GM18499 (cell line): ENCODE measurements around the gene CDC20.
"Not testable (repeated sequence)": the region's sequence is repeated elsewhere in the genome, so short reads cannot be mapped to it uniquely, and the experiment has no call there.

Experiments
- ATAC-seq: cut with Tn5 transposase; IDR thresholded peaks from one replicate; pipeline ENCODE4 v1.9.1; 2021; ENCODE audit warnings: moderate number of reproducible peaks; ENCODE audit not compliant: insufficient read depth, unreplicated experiment

CDC20 gene

DNA sequence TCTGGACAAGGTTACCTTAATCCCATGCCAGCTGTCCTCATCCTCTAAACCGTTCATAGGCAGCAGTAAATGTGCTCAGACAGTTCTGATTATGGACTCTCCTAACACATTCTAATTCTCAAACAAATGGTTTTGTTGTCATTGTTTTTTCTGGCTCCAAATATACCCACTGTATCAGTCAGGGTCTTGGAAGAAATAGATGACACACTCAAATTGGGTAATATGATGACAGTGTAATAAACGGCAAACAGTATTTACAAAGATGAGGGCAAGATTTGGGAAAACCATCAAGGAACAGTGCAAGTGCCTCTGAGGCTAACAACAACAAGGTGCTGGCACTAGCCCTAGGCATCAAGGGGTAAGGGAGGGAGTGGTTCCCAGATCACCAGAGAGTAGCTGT is 4.3 kb upstream of the CDC20 start:
- ATAC-seq: no peak

DNA sequence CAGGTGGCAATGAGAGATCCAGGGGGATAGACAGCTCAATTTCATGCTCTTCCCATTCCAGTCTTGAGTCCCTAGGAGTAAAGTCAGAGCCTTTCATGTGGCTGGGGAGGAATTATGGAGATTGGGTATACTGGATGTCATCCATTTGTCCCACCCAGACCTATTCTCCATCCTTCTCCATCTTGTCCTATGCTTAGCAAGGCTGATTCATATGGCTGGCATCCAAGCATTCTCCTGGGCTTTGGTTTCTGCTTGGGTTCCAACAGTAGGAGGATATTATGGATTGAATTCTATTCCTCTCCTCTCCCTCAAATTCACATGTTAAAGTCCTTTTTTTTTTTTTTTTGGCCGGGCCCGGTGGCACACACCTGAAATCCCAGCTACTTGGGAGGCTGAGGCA is 3.8 kb upstream of the CDC20 start:
- no peak for ATAC-seq

DNA sequence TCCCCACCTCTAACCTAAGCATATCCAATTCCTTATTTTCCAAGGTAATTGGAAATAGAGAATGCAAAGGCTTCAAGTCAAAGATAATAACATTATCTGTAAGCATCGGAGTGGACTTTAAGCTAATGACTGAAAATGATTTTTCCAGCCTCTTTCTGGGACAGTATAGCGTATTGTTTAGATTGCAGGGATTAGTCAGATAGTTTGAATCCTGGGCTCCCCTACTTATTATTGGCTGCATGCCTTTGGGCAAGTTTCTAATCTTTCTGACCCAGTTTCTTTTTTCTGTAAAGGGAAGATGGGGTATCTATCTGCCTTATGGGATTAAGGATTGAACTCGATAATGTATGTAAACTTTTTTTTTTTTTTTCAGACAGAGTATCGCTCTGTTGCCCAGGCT is 1.5 kb upstream of the CDC20 start:
- ATAC-seq: no peak

DNA sequence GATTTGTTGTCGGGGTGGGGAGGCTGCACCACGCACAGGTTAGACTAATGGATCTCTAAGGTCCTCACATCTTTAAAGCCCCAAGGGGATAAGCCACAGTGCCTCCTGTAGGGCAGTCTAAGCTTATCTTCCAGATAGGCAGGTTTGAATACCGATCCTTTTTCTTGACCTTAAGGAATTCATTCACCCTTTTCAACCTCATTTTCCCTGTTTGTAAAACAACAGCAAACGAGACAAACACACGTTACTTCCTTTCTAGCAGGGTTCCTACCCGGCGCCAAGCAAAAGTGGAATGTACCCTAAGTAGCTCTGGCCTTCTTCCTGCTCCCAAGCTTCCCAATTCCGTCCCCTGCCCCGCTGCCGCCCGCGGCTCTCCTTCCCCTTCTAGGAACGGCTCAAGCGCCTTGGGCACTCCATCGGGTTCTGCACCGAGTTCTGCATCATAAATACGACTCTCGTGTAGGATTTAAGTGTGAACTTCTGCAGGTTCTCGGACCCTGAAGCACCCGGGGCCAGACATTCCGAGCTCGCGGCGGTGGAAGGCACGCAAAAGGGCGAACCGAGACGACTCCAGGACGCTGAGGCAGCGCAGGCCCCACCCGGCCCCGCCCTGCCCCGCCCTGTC is 548 bp upstream of the CDC20 start:
- peak; percentile 11 for ATAC-seq

DNA sequence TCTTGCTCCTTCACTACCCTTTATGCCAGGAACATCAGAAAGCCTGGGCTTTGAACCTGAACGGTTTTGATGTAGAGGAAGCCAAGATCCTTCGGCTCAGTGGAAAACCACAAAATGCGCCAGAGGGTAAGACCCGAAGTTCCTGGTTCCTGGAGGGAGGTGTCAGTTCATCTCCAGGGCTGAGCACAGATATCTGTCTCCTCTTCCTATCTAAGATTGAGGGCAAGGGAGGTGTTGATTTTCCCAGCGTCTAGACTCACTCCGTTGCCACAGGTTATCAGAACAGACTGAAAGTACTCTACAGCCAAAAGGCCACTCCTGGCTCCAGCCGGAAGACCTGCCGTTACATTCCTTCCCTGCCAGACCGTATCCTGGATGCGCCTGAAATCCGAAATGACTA is 915 bp downstream of the CDC20 start:
- ATAC-seq: no peak

DNA sequence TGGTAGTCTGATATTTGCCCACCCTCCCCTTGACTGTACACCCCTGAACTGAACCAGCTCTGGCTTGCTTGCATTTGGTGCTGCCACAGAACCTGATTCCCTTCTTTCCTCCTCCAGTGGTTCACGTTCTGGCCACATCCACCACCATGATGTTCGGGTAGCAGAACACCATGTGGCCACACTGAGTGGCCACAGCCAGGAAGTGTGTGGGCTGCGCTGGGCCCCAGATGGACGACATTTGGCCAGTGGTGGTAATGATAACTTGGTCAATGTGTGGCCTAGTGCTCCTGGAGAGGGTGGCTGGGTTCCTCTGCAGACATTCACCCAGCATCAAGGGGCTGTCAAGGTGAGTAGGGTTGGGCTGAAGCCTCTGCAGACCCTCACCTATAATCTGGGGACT is 1.8 kb downstream of the CDC20 start:
- ATAC-seq: no peak

DNA sequence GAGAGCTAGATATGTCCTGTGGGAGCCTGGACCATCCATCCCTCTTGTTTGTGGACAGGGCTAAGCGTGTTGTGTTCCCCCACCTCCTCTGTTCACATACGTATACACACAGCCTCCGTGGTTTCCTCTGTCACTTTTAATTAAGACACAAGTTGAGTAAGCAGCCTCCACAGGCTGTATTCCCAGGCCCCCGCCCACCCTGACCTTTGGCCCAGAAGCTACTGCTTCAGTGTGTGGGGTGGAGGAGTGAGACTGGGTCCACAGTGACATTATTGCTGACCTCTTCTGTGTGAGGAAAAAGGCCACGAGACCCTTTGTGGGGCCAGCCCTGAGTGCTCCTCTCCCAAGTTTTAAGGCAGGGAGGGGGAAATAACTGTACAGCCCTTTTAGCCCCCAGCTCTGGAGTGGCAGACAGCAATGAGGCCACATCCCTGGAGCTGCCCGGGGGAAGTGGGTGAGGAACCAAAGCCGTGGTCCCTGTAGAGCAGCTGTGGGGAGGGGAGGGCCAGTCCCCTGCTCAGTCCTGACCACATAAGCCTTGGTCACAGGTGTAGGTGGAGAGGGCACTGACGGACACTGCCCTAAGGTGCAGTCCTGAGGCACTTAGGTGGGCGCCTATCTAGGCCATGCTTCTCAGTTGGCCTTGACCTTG is 4.6 kb downstream of the CDC20 start:
- no peak for ATAC-seq

DNA sequence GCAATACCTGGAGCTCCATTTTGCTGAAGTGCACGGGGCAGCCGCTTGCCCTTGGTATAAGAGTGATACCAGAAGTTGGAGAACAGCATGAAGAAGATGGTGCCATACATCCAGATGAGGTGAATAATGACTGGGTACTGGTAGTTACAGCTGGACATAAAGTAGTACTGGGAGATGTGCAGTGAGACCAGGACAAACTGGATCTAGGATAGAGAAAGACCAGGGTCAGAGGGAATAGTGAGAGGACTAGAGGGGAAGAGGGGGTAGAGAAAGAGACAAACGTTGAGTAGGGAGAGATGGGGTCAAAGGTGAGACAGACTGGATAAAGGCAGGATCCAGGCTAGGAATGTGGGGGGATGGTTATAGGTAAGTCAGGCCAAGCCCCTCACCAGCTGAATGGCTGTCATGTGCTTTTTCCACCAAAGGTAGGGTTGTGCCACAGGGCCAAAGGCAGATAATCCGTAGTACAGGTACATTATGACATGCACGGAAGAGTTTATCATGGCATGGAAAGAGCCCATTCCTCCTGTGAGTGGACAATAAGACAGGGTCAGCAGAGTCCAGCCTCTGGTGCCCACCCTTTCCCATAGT is 5.2 kb downstream of the CDC20 start:
- ATAC-seq: no peak

DNA sequence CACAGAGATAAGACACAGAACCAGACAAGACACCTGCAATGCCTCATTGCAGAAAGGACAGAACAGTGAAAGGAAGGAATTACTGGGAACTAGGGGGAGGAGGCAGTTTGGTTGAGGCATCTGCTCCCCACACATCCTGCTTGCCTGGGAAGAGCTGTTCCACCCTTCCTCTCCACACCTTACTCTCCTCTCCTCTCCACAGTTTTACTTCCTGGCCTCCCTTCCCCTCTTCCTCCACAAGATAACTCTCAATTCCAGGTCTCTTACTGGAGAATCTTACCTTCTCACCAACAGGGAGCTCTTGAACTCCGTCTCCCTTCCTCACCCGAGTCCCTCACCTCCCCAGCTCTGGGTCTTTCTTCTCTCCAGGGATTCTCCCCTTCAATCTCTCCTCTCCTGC is 6.9 kb downstream of the CDC20 start:
- ATAC-seq: no peak

DNA sequence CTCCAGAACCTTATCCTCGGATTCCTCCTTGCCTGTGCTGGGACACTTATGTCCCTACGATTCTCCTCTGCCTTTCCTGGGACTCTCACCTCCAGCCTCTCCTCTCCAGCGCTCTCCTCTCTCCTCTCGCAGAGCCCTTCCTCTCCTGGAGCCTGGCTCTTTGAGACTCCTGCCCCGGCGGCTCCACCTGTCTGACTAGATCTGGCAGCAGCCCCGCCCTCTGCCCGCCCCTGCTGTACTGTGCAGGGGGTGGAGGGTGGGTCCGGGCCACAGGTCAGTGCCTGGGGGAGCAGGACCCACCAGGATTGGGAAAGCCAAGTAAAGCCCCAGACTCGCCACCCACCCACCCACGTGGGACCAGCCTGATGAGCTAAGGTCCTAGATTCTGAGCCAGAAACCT is 7.4 kb downstream of the CDC20 start:
- ATAC-seq: no peak

DNA sequence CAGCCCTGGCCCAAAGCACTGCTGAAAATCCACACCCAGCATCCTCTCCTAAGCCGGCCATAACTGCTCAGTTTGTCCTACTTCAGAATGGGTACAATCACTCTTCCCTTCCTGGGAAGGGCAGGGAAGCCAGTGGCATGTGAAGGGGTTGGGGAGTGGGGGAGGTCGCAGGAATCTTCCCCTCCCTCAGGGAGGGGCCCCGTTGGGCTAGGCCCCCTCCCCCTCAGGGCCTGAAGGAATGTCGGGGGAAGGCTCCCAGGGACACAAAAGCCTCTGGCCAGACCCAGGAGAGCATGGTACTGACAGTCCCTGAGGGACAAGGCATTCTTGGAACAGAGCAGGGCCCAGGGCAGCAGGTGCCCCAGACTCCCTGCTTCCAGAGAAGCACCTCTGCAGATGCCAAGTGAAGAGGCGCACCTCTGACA is 7.8 kb downstream of the CDC20 start:
- no peak for ATAC-seq

DNA sequence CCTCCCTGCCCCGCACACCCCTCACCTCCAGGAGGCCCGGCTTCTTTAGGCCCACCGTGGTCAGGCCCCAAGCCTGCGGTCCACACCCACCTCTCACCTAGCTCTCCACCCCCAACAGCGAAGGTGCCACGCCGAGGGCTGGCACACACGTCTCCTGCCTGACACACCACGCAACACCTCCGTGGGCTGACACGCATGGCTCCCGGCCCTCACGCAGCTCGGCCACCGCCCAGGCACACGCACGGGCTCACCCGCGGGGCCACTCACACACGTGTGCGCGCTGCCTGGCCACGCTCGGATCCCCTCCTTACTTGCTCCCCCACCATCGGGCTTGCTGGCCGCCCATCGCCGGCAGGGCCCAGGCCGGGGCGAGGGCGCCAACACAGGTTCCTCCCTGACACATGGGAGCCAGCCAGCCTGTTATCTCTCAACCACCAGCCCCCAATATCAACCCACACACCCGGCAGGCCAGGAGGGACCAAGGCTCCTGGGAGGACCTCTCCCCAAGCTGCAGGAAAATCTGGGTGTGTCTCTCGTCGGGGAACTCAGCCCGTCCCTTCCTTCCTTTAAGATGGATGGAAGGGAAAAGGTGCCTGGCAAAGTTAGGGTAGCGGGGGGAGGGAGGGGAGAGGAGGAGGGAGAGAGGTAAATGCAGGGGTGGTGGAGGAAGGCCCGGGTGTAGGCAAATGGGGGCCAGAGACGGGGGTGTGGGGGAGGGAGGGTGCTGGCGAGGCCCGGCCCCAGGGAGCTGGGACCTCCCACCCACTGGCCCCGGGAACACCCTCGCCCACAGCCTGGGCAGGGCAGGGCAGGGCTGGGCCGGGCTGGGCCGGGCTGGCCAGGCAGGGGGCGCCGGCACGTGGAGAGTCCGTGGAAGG is 8.5 kb downstream of the CDC20 start:
- no peak for ATAC-seq

DNA sequence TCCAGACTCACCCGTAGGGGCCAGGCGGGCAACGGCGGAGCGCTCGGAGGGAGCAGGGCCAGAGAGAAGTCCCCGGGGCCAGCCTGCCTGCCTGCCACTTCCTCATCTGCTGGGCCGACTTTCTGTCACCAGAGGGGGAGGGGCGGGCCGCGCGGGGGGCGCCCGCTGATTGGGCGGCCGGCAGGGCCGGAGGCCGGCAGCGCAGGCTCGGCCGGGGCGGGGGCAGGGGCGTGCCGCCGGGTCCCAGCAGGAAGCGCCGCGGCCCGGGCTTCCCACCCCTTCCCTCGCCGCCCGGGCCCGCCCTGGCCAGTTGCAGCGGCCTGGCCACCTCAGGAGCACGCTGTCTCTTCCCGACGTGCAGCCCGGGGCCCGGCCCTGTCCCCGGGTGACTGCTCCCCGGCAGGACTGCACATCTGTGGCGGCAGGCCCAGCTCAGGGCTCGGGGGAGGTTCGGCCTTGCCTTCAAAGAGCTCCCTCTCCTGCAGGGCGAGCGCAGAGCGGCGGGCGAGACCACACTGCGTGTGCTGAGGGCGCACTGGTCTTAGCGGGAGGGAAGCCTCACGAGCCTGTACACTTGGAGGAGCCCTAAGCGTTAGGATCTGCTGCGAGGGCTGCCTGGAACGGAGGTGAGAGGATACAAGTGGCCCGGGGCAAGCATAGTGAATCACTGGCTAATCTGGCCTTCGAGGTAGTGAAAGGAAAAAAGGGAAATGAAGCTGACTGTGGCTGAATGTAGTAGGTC is 9.3 kb downstream of the CDC20 start, which contains the start of gene ELOVL1:
ELOVL1 (minus strand) TSS at position 108 of the 742 bp plus-strand sequence. CDS start 2,402 bp downstream, outside the sequence.
- ATAC-seq: peak; percentile 35

DNA sequence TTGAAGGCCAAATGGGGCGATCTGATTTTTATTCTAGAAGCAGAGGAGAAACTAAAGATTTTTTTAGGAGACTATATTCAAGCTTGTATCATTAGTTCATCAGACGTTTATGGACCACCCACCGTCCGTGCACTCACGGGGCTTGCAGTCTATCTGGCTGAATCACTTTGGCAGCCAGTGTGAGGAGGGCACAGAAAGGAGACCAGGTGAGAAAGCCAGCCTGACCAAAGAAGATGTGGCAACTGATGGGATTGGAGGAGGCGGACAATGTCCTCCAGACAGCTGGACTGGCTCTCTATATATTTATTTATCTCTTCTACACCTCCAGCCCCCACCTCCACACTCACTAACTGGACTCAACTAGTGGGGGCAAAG is 9.9 kb downstream of the CDC20 start:
- ATAC-seq: no peak

DNA sequence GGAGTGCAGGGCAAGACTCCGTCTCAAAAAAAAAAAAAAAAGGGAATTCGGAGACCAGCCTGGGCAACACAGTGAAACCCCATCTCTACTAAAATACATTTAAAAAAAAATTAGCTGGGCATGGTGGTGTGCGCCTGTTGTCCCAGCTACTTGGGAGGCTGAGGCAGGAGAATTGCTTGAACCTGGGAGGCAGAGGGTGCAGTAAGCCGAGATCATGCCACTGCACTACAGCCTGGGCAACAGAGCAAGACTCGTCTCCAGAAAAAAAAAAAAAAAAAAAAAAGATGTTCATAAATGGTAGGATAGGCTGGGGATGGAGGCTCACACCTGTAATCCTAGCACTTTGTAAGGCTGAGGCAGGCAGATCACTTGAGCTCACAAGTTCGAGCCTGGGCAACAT is 11.0 kb downstream of the CDC20 start:
- not testable (repeated sequence) for ATAC-seq

DNA sequence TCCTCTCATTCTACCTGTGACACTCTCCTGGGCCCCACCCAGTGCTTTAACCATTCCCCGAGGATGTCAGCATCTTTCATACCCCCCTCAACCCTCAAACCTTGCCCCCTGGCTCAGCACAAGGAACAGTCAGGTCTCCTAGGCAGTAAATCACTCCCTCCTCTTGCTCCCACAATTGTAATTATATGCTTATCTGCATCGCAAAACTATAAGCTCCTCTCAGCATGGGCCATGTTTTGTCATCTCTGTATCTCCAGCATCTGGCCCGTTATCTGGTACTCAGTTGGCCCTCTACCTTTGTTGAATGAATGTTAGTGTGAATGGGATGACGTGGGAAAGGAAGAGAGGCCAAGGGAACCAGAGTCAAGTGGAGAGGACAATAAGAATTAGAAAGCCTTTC is 11.8 kb downstream of the CDC20 start:
- ATAC-seq: no peak

DNA sequence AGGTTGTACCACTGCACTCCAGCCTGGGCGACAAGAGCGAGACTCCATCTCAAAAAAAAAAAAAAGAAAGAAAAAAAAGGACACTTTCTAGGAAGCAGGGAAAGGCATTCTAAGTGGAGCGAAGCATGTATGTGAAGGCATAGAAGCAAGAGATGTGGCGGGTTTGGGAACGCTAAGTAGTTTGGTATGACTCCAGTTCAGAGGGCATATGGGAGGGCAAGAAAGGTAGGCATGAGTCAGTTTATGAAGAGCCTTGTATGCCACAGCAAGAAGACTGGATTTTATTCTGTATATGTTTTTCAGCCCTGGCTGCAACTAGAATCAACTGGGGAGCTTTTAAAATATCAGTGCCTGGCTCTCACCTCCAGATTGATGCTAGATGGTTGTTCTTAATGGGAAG is 13.4 kb downstream of the CDC20 start:
- ATAC-seq: no peak

DNA sequence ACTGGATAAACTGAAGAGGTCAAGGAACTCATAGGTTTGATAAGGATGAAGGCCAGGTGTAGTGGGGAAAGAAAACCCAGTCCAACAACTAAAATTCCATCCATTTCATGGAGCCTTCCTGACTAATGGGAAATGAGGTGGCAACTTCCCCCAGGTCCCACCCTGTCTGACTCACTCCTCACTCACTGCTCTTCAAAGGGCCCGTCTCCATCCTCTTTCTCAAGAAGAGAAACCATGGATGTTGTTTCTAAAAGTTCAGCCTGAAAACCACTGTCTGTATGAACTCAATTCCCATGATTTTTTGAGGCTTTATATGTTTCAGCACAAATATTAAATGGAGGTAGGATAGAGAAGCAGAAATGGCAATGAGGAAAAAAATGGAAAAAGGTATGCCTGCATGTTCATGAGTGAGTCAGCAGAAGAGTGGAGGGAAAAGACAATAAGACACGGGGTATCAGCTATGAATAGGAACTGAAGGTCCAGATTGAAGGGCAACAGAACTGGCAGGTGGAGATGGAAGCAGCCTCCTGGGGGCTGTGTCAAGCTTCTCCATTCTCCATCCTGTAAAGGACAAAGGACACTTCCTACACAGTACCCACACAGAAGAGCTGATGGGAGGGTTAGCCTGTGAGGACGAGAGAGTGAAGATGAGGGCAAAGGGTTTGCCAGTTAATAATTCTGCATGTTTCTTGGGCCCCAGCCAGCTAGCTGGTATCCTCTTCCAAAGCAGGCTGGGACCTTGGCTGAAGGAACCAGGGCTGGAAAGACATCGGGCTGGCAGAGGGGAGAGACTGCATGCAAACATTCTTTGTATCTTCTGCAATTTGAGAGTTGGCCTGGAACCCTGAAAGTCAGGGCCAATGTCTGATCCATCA is 14.5 kb downstream of the CDC20 start:
- ATAC-seq: no peak

DNA sequence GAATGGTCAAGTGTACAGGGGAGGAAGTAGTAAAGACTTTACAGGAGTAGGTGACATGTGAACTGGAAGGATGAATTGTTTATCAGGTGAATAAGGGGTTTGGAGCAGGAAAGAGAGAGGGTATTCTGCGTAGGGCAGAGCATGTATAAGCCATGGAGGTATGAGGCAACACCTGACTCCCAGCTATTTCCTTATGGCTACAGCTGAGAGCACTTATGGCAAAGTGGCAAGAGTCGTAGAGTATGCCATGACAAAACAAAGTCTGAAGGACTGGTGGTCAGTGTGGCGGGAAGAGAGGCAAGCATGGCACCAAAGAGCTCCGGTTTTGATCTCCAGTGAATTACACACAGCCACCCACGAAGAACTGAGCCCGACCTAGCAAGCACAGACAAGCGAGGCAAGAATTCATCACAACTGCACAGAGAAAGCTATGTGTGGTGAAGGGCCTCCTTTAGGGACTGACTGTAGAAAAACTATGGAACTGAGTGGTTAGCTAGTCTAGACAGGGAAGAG is 18.0 kb downstream of the CDC20 start:
- no peak for ATAC-seq
